GM18519 (cell line): ENCODE results near the gene PRKCH.

Source experiments
- ATAC-seq: cut with Tn5 transposase; IDR thresholded peaks from one replicate; pipeline ENCODE4 v1.9.1; 2021; ENCODE audit warnings: mild to moderate bottlenecking, moderate library complexity; ENCODE audit not compliant: unreplicated experiment, low FRiP score

Gene PRKCH

DNA sequence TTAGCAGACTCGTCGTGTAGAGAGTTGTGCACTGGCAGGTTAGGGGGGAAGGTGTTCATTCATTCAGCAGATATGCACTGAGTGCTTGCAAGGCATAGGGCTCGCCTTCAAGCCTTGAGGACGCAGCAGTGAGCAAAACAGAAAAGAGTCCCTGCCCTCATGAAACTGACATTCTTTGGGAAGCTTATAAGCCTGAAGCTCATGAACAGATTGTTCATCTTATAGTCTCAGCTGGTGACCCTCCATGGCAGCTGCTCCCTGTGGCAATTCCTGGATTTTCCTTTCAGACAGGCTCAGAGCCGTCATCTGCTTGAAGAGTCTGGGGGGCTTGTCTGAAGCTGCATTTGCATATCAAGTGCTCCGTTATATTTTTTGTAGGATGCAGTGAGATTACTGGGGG is 148.4 kb downstream of the PRKCH start:
- no peak for ATAC-seq

GRCh38 chr14:61470261-61470960 is 149.0 kb downstream of the PRKCH start:
- ATAC-seq = no peak

DNA sequence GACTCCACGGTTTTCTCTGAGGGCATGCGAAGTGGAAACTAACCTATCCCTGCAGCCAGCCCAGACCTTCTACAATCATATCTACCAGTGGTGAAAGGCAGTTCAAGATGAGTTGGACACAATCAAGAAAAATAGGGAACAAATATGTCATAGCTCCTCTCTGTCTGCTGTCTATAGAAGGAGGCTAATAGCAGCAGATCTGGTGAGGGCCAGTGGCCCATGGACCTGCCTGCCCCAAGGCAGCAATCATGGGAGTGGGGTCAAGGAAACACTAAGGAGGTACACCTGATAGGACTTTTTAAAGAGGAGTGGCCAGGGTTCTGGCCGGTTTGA is 149.5 kb downstream of the PRKCH start:
- ATAC-seq = no peak

- ATAC-seq = no peak
These were observed 150.1 kb downstream of the PRKCH start for GRCh38 chr14:61471297-61472005.

GRCh38 chr14:61472011-61472672 is 150.8 kb downstream of the PRKCH start:
- no peak for ATAC-seq

DNA sequence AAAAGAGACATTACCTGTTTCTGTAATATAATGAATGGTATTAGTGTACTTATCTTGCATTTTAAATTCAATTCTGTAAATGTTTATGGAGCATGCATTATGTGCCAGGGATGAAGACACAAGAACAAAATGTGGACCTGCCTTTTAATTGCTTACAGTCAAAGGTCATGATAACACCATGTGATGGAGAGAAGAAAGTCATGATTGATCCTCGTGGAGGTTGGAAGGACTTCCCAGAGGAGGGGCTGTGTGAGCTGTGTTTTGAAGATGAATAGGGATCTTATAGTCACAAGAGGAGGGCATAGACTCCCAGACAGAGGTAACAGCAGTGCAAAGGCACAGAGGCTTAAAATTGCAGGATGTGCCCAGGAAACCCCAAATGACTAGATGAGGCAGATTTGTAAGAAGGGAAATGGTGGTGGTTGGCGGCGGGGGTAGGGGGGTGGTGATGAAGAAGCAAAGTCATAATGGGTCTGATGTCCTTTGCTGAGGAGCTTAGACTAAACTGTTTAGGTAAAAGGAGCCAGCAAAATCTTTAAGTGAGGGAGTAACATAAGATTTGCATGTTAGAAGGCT is 151.5 kb downstream of the PRKCH start:
- ATAC-seq = no peak

DNA sequence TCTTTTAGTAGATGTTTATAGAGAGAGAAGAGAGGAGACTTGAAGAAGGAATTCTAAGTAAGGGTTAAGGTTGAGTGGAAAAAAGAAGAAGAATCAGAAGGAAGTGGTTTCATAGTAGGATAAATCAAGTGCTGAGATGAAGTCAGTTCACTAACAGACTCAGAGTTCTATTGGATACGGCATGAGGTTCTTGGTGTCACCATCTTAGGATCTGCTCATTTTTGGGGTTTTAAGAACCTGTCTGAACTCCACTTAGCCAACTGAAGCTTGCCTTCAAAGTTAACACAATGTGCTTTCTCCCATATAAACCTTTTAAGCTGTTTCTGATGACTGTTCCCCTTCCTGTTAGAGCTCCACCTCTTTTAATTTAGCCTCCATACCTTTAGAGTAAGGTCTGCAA is 152.6 kb downstream of the PRKCH start:
- no peak for ATAC-seq

GRCh38 chr14:61474701-61475100 is 153.3 kb downstream of the PRKCH start:
- ATAC-seq = no peak

- no peak for ATAC-seq
These were observed 153.9 kb downstream of the PRKCH start for GRCh38 chr14:61475316-61475715.

- no peak for ATAC-seq
These were observed 154.8 kb downstream of the PRKCH start for GRCh38 chr14:61476105-61476753.

GRCh38 chr14:61476754-61477410 is 155.5 kb downstream of the PRKCH start:
- no peak for ATAC-seq

- ATAC-seq = no peak
These were observed 156.5 kb downstream of the PRKCH start for GRCh38 chr14:61477712-61478462.

DNA sequence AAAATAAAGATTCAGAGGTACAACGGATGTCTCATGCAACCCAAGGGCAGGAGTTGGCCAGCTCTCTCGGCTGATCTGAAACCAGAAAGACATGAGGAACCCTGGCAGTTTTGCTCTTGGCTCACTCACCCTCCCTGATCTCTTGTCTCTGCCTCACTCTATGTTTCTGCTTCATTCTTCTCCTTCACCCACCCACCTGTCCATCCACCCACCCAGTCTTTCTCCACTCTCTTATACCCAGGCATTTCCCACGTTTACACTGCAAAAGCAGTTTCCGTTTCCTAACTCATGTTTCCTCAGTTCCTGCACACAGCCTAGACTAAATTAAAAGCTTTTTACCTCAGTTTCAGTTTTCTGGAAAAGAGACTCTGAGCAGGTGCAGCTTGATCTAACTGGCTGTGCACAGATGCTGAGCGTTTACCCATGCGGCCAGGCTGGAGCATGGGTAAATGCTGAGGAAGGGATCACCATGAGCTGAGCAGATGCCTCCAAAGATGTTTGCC is 157.6 kb downstream of the PRKCH start:
- peak; percentile 42 for ATAC-seq

GRCh38 chr14:61479746-61480502 is 158.5 kb downstream of the PRKCH start:
- no peak for ATAC-seq

DNA sequence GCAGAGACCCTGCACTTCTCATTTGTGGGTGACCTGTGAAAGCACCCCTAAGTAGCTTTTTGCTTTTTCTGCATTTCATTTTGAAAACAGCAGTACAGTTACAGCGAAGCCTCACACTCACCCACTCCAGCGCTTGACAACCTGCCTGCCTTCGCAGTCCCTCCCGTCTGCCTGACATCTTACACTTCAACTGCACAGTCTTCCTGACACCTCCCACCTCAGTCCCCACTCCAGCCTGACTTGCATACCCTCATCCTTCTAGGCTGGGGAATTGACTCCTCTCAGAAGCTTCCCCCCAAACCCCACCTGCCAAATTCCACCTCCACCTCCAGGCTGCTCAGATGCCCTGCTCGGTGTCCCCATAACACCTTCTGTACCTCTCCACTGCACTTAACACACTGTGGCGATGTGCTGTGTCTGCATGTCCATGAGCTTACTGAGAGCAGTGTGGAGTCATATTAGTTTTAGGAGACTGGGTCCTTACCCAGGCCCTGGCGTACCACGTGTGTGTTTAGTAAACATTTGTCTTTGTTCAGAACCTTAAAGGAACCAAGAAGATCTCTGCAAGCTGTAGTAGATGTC is 159.4 kb downstream of the PRKCH start:
- ATAC-seq = no peak

- ATAC-seq = no peak
These were observed 160.3 kb downstream of the PRKCH start for GRCh38 chr14:61481701-61482100.

DNA sequence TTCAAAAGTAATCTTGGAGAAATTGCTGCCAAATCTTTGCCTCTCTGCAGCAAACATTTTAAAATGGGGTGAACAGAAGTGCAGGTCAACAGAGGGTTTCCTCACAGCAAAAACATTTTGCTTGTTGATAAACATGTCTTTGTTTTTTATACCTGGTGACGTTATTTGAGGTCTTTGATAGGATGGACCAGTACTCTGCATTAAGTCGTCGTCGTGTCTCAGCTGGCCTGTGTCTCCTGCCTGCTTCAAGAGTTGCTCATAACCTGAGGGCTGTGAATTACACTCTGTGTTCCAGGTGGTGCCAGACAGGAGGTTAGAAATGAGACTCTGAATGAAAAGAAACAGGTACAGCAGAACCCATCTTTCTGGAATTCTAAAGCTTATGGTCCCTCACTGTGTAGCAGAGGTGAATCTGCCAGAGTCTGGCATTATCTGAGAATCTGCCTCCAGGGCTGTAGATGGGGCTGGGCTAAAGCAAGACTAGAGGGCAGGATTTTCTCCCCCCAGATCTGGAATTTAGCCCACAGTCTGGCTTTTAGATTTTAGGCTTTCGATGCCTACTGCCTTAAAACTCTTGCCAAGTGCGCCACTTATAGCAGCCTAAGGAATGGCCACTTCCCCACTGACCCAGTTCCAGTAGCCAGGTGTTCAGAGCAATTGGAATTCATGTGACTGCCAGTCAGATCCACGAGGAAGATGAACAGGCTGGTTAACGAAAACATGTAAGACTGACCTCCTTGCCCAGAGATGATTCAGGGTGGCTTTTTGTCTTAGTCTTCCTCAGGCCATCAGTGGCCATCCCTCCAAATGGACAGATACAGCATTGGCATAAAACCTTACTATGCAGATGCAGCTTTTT is 161.2 kb downstream of the PRKCH start:
- no peak for ATAC-seq

DNA sequence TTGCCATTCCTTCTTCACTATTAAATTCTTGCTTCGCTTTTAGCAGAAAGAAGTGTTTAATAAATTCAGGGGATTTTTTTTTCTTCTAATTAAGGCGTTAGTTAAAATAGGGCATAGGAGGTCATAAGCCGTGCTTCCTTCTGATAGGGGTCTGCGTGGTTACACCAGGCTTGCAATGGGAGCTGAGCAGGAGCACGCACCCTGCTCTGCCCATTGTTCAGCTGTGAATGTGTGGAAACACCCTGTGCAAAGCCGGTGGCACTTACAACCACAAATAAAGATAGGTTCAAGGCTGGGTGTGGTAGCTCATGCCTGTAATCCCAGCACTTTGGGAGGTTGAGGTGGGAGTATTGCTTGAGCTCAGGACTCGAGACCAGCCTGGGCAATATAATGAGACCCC is 162.1 kb downstream of the PRKCH start:
- ATAC-seq = no peak
